A549 treated with dexamethasone at 1 μM for 4 hours (cell line): ENCODE measurements around the gene PNMA8B. TPM values are rescaled to one million over a fixed set of nuclear protein-coding genes. Genes with fewer than 3 reads are reported as not detected.

Experiments used
- total RNA-seq: library from RNA; stranded (reverse); fragments of 200-300 nt; extraction: Qiagen RNA extraction; gene quantifications from 5 replicates; pipeline ENCODE4 v1.2.3, GENCODE V29; 2022

PNMA8B gene
- 0.02 TPM in 1 of 5 replicates, not detected in the others for total RNA-seq

GRCh38 chr19:46495786-46496099, at the start of gene PNMA8B:
TSS of gene PNMA8B (minus strand) at chr19:46495867. CDS start at chr19:46495465, 402 bp downstream.

GRCh38 chr19:46471116-46471733, 24.4 kb downstream of the PNMA8B start, which contains the start of gene PNMA8A:
TSS of gene PNMA8A (minus strand) at chr19:46471563. CDS start at chr19:46471035, 528 bp downstream.

Other genes with a start within 250 kb of the PNMA8B start
- gene HIF3A, start 198.8 kb downstream of the PNMA8B start, total RNA-seq = 0.02 to 0.36 TPM (median 0.21 TPM) in 4 of 5 replicates, not detected in the other
- gene PPP5C, start 148.8 kb downstream of the PNMA8B start, total RNA-seq = 74.4 to 85.7 TPM (median 83.5 TPM) in 5 replicates
- not detected in 5 replicates for gene CCDC8, start 82.3 kb downstream of the PNMA8B start, total RNA-seq
- gene PNMA8C, start 66.9 kb downstream of the PNMA8B start, total RNA-seq = not detected in 5 replicates
- 8.1 to 9.4 TPM (median 9.1 TPM) in 5 replicates for gene PNMA8A, start 24.3 kb downstream of the PNMA8B start, total RNA-seq
- 191 to 275 TPM (median 258 TPM) in 5 replicates for gene CALM3, start 105.5 kb upstream of the PNMA8B start, total RNA-seq
- 0.14 TPM in 1 of 5 replicates, not detected in the others for gene PTGIR, start 129.2 kb upstream of the PNMA8B start, total RNA-seq
- gene GNG8, start 140.3 kb upstream of the PNMA8B start, total RNA-seq = not detected in 5 replicates
- 0.17 to 0.29 TPM (median 0.26 TPM) in 5 replicates for gene DACT3, start 165.3 kb upstream of the PNMA8B start, total RNA-seq
- gene PRKD2, start 221.2 kb upstream of the PNMA8B start, total RNA-seq = 19.7 to 33.9 TPM (median 28.2 TPM) in 5 replicates